ENCODE data around the gene ZDHHC14.

DNA sequence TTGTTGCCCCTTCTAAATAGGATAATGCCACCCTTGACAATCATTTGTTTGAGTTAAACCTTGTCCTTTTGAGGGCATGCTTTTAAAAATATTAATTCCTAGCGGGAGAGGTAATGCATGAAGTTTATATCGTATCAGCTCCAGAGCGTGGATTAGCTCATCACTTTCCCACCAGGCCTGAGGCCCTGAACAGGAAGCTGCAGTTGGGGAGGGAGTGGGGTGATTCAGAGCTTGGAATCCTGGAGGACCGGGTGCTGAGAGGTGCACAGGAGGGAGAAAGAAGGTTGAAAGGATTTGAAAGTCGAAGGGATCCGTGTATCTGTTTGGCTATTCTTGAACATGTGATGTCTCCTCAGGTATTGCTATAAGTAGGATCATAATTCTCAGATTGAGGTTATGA lies 25.0 kb downstream of the ZDHHC14 start:
- TF ChIP-seq, protein P1, sequence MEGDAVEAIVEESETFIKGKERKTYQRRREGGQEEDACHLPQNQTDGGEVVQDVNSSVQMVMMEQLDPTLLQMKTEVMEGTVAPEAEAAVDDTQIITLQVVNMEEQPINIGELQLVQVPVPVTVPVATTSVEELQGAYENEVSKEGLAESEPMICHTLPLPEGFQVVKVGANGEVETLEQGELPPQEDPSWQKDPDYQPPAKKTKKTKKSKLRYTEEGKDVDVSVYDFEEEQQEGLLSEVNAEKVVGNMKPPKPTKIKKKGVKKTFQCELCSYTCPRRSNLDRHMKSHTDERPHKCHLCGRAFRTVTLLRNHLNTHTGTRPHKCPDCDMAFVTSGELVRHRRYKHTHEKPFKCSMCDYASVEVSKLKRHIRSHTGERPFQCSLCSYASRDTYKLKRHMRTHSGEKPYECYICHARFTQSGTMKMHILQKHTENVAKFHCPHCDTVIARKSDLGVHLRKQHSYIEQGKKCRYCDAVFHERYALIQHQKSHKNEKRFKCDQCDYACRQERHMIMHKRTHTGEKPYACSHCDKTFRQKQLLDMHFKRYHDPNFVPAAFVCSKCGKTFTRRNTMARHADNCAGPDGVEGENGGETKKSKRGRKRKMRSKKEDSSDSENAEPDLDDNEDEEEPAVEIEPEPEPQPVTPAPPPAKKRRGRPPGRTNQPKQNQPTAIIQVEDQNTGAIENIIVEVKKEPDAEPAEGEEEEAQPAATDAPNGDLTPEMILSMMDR (conservative IDR thresholded peaks at IDR 0.05; ENCODE audit: low read depth in 2 of 2) = no peak
- TF ChIP-seq POLR2AphosphoS5 (IDR thresholded peaks at IDR 0.05; ENCODE audit: low read depth) = no peak
- TF ChIP-seq, protein P2, sequence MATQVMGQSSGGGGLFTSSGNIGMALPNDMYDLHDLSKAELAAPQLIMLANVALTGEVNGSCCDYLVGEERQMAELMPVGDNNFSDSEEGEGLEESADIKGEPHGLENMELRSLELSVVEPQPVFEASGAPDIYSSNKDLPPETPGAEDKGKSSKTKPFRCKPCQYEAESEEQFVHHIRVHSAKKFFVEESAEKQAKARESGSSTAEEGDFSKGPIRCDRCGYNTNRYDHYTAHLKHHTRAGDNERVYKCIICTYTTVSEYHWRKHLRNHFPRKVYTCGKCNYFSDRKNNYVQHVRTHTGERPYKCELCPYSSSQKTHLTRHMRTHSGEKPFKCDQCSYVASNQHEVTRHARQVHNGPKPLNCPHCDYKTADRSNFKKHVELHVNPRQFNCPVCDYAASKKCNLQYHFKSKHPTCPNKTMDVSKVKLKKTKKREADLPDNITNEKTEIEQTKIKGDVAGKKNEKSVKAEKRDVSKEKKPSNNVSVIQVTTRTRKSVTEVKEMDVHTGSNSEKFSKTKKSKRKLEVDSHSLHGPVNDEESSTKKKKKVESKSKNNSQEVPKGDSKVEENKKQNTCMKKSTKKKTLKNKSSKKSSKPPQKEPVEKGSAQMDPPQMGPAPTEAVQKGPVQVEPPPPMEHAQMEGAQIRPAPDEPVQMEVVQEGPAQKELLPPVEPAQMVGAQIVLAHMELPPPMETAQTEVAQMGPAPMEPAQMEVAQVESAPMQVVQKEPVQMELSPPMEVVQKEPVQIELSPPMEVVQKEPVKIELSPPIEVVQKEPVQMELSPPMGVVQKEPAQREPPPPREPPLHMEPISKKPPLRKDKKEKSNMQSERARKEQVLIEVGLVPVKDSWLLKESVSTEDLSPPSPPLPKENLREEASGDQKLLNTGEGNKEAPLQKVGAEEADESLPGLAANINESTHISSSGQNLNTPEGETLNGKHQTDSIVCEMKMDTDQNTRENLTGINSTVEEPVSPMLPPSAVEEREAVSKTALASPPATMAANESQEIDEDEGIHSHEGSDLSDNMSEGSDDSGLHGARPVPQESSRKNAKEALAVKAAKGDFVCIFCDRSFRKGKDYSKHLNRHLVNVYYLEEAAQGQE (IDR thresholded peaks at IDR 0.05; ENCODE audit: unreplicated experiment) = no peak
- TF ChIP-seq CREB1 (CRISPR knock-in tag; IDR thresholded peaks at IDR 0.05; ENCODE audit: low read depth) = no peak
- TF ChIP-seq EZH2phosphoT487 (IDR thresholded peaks at IDR 0.05; ENCODE audit: unreplicated experiment) = no peak
- no peak for TF ChIP-seq JUNB (IDR thresholded peaks at IDR 0.05; ENCODE audit: unreplicated experiment)
- no peak for TF ChIP-seq NANOG (IDR thresholded peaks at IDR 0.05; ENCODE audit: borderline replicate concordance)
- TF ChIP-seq EZH2 (IDR thresholded peaks at IDR 0.05; ENCODE audit: low read depth, unreplicated experiment) = no peak
- no peak for TF ChIP-seq ZNF331 (CRISPR knock-in tag; IDR thresholded peaks at IDR 0.05; ENCODE audit: low read depth)
- no peak for TF ChIP-seq STAT1 (IDR thresholded peaks at IDR 0.05; ENCODE audit: unreplicated experiment)
- no peak for TF ChIP-seq ZNF114 (CRISPR knock-in tag; IDR thresholded peaks at IDR 0.05)
